PC-3 (cell line): ENCODE data around the gene TMEM167A.

Experiments
- CTCF ChIP-seq: fragments of 300-600 bp; sonication (generic); conservative IDR thresholded peaks from 2 replicates; pipeline ENCODE4 v1.5.1; 2017; ENCODE audit warnings: antibody characterized with exemption, low read depth, mild to moderate bottlenecking, low read length
- EZH2 ChIP-seq: fragments of 300-600 bp; sonication (generic); IDR thresholded peaks from one replicate; pipeline ENCODE4 v1.6.1; 2017; ENCODE audit warnings: antibody characterized with exemption, mild to moderate bottlenecking, low read length; ENCODE audit not compliant: unreplicated experiment

GRCh38 chr5:83026516-83026915, 50.7 kb downstream of the TMEM167A start:
- TF ChIP-seq CTCF (no peak), EZH2 (no peak)
